ENCODE measurements around the gene PSMB7.

The PSMB7 gene

GRCh38 chr9:124384846-124385245, 30.4 kb downstream of the PSMB7 start:
- Histone ChIP-seq H3K4me3 (ENCODE audit: low read length in 2 of 2) (no peak overlapping the region), H3K36me3 (ENCODE audit: control insufficient read depth in 2 of 2, insufficient read depth in 2 of 2, low read length in 2 of 2) (peaks cover 12 to 13% of the 10 kb centered on the region in 2 donors), H3K4me1 (ENCODE audit: control insufficient read depth in 2 of 2, insufficient read depth in 2 of 2, low read length in 2 of 2) (peaks cover 0 to 3% of the 10 kb centered on the region in 2 donors), H3K9ac (ENCODE audit: low read depth in 1 of 2, low read length in 2 of 2) (no peak overlapping the region), H3K27ac (ENCODE audit: low read depth in 2 of 2, low read length in 2 of 2) (no peak overlapping the region), H3K9me3 (ENCODE audit: control insufficient read depth in 2 of 2, low read length in 2 of 2) (no peaks in the 10 kb centered on the region), H3K27me3 (ENCODE audit: control insufficient read depth in 2 of 2, insufficient read depth in 2 of 2, low read length in 2 of 2) (no peaks in the 10 kb centered on the region)

DNA sequence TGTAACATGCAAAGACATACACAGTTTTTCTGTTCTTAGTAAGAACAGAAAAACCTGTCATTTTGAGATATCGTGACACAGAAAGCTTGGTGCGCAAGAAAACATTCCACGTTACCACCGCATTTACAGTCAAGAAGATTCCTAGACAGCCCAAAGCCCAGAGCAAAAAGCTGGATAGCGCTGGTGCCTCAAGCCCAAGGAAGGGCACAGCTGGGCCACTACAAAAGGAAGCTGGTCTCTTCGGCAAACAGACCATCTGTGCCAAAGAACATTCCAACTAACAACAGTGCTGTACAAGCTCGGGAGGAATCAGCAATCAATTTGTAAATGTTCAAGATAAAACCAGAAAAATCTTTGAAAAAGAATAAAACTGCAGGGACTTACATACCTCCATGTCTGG, 31.0 kb downstream of the PSMB7 start:
- H3K4me1 ChIP-seq (ENCODE audit: control insufficient read depth in 2 of 2, insufficient read depth in 2 of 2, low read length in 2 of 2): peaks cover 0 to 3% of the 10 kb centered on the region in 2 donors
- peaks cover 13 to 16% of the 10 kb centered on the region in 2 donors for H3K36me3 ChIP-seq (ENCODE audit: control insufficient read depth in 2 of 2, insufficient read depth in 2 of 2, low read length in 2 of 2)
- H3K27me3 ChIP-seq (ENCODE audit: control insufficient read depth in 2 of 2, insufficient read depth in 2 of 2, low read length in 2 of 2): no peaks in the 10 kb centered on the region
- no peak overlapping the region for H3K4me3 ChIP-seq (ENCODE audit: low read length in 2 of 2)
- no peak overlapping the region for H3K9ac ChIP-seq (ENCODE audit: low read depth in 1 of 2, low read length in 2 of 2)
- H3K27ac ChIP-seq (ENCODE audit: low read depth in 2 of 2, low read length in 2 of 2): no peak overlapping the region
- H3K9me3 ChIP-seq (ENCODE audit: control insufficient read depth in 2 of 2, low read length in 2 of 2): no peaks in the 10 kb centered on the region

GRCh38 chr9:124381170-124381945, 33.9 kb downstream of the PSMB7 start:
- no peak overlapping the region for H3K4me3 ChIP-seq (ENCODE audit: low read length in 2 of 2)
- H3K9me3 ChIP-seq (ENCODE audit: control insufficient read depth in 2 of 2, low read length in 2 of 2): no peaks in the 10 kb centered on the region
- H3K4me1 ChIP-seq (ENCODE audit: control insufficient read depth in 2 of 2, insufficient read depth in 2 of 2, low read length in 2 of 2): peaks cover 0 to 3% of the 10 kb centered on the region in 2 donors
- peaks cover 13 to 16% of the 10 kb centered on the region in 2 donors for H3K36me3 ChIP-seq (ENCODE audit: control insufficient read depth in 2 of 2, insufficient read depth in 2 of 2, low read length in 2 of 2)
- H3K9ac ChIP-seq (ENCODE audit: low read depth in 1 of 2, low read length in 2 of 2): no peak overlapping the region
- no peaks in the 10 kb centered on the region for H3K27me3 ChIP-seq (ENCODE audit: control insufficient read depth in 2 of 2, insufficient read depth in 2 of 2, low read length in 2 of 2)
- no peak overlapping the region for H3K27ac ChIP-seq (ENCODE audit: low read depth in 2 of 2, low read length in 2 of 2)

DNA sequence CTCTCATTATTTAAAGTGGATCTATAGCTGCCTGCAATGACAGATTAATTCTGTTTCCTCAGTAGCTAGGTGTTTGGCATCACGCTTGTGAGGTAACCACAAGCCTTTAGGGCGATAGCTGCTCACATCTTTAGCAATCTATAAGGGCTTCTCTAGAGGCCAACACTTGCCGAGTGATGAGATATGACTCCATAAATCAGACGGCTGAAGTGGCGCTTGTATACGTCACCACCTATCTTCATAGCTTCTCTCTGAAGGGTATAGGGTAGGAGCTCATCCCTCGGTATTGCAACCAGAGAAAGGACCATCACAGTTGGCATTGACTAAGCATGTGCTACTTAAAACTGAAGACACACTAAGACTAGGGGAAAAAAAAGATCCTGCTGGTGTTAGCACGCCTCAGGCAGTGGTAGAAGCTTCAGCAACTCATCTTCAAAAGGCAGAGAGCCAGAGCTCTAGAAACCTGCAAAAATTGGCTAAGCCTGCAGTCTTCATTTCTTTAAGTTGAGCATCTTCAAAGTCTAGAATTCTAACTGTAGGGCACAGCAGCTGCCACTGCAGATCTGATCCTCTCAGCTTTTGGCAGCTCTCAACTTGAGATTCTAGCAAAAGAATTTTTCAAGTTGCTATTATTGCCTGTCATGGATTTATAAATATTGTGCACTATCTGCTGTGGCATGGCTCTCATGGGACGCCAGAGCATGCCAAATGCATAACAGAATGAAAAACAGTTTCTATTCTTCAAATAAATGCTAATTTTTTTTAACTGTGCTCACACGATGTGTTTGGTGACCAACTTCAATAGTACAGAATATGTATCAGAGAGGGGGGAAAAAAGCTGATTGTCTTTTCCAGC, 37.5 kb downstream of the PSMB7 start:
- Histone ChIP-seq H3K4me1 (ENCODE audit: control insufficient read depth in 2 of 2, insufficient read depth in 2 of 2, low read length in 2 of 2) (no peaks in the 10 kb centered on the region), H3K9me3 (ENCODE audit: control insufficient read depth in 2 of 2, low read length in 2 of 2) (no peaks in the 10 kb centered on the region), H3K9ac (ENCODE audit: low read depth in 1 of 2, low read length in 2 of 2) (no peak overlapping the region), H3K27me3 (ENCODE audit: control insufficient read depth in 2 of 2, insufficient read depth in 2 of 2, low read length in 2 of 2) (no peaks in the 10 kb centered on the region), H3K36me3 (ENCODE audit: control insufficient read depth in 2 of 2, insufficient read depth in 2 of 2, low read length in 2 of 2) (peaks cover 3 to 4% of the 10 kb centered on the region in 2 donors), H3K27ac (ENCODE audit: low read depth in 2 of 2, low read length in 2 of 2) (no peak overlapping the region), H3K4me3 (ENCODE audit: low read length in 2 of 2) (no peak overlapping the region)

DNA sequence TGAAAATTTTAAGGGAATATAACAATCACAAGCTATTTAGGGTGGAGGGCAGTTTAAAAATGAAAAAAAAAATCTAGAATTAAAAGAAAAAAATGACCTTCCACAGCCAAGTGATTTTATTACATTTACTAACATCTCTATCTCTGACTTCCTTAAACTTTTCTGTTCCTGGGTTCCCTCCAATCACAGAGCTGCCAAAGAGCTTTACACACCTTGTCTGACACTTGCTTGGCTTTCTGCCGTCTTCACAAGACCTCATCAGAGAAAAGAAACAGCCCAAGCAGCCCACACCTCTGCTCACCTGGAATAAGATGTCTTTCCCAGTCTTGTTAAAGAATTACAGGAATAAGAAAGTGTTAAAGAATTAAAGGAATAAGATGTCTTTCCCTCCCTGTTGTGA, 38.9 kb downstream of the PSMB7 start:
- H3K36me3 ChIP-seq (ENCODE audit: control insufficient read depth in 2 of 2, insufficient read depth in 2 of 2, low read length in 2 of 2): peaks cover 3 to 4% of the 10 kb centered on the region in 2 donors
- H3K9me3 ChIP-seq (ENCODE audit: control insufficient read depth in 2 of 2, low read length in 2 of 2): no peaks in the 10 kb centered on the region
- H3K27me3 ChIP-seq (ENCODE audit: control insufficient read depth in 2 of 2, insufficient read depth in 2 of 2, low read length in 2 of 2): no peaks in the 10 kb centered on the region
- no peak overlapping the region for H3K9ac ChIP-seq (ENCODE audit: low read depth in 1 of 2, low read length in 2 of 2)
- H3K4me1 ChIP-seq (ENCODE audit: control insufficient read depth in 2 of 2, insufficient read depth in 2 of 2, low read length in 2 of 2): no peaks in the 10 kb centered on the region
- no peak overlapping the region for H3K27ac ChIP-seq (ENCODE audit: low read depth in 2 of 2, low read length in 2 of 2)
- no peak overlapping the region for H3K4me3 ChIP-seq (ENCODE audit: low read length in 2 of 2)

DNA sequence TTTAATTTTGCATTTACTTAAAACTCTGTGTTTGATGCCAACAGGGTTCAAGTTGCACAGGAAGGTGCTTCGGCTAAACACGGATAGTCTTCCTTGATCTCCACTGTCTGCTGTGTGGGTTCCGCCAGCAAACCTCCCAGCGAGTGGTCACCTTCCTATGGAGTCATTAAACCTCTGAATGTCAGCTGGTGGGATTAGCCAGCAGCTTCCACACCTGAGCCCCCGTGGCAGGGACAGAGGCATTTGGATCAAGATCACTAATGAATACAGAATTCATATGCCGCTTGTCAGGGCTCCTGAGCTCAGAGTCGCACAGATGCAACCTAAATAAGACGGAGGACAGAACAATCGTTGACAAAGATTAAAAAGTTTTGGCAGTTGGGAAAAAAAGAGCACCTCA, 39.5 kb downstream of the PSMB7 start:
- no peaks in the 10 kb centered on the region for H3K27me3 ChIP-seq (ENCODE audit: control insufficient read depth in 2 of 2, insufficient read depth in 2 of 2, low read length in 2 of 2)
- no peak overlapping the region for H3K4me3 ChIP-seq (ENCODE audit: low read length in 2 of 2)
- no peaks in the 10 kb centered on the region for H3K9me3 ChIP-seq (ENCODE audit: control insufficient read depth in 2 of 2, low read length in 2 of 2)
- H3K27ac ChIP-seq (ENCODE audit: low read depth in 2 of 2, low read length in 2 of 2): no peak overlapping the region
- H3K4me1 ChIP-seq (ENCODE audit: control insufficient read depth in 2 of 2, insufficient read depth in 2 of 2, low read length in 2 of 2): no peaks in the 10 kb centered on the region
- no peak overlapping the region for H3K9ac ChIP-seq (ENCODE audit: low read depth in 1 of 2, low read length in 2 of 2)
- peaks cover 3 to 4% of the 10 kb centered on the region in 2 donors for H3K36me3 ChIP-seq (ENCODE audit: control insufficient read depth in 2 of 2, insufficient read depth in 2 of 2, low read length in 2 of 2)

- Histone ChIP-seq H3K9ac (ENCODE audit: low read depth in 1 of 2, low read length in 2 of 2) (no peak overlapping the region), H3K27ac (ENCODE audit: low read depth in 2 of 2, low read length in 2 of 2) (no peak overlapping the region), H3K36me3 (ENCODE audit: control insufficient read depth in 2 of 2, insufficient read depth in 2 of 2, low read length in 2 of 2) (no peaks in the 10 kb centered on the region), H3K4me3 (ENCODE audit: low read length in 2 of 2) (no peak overlapping the region), H3K27me3 (ENCODE audit: control insufficient read depth in 2 of 2, insufficient read depth in 2 of 2, low read length in 2 of 2) (no peaks in the 10 kb centered on the region), H3K4me1 (ENCODE audit: control insufficient read depth in 2 of 2, insufficient read depth in 2 of 2, low read length in 2 of 2) (no peaks in the 10 kb centered on the region), H3K9me3 (ENCODE audit: control insufficient read depth in 2 of 2, low read length in 2 of 2) (no peaks in the 10 kb centered on the region)
These were observed 41.4 kb downstream of the PSMB7 start for GRCh38 chr9:124373851-124374250.

DNA sequence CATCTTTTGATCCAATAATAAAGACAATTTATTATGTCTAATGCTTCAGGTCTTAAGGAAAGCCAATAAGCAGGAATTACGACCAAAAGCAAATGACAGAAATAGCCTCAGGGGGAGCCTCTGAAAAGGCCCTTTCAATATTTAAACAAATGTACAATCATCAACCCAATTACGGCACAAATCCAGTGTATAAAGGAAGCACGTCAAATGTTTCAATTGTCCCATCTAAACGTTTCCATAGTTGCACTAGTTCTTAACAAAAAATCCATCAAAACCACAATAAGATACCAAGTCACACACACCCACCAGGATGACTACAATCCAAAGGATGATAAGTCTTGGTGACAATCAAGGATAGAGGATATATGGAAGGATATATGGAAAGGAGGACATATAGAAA, 41.9 kb downstream of the PSMB7 start:
- no peak overlapping the region for H3K27ac ChIP-seq (ENCODE audit: low read depth in 2 of 2, low read length in 2 of 2)
- H3K36me3 ChIP-seq (ENCODE audit: control insufficient read depth in 2 of 2, insufficient read depth in 2 of 2, low read length in 2 of 2): no peaks in the 10 kb centered on the region
- H3K9ac ChIP-seq (ENCODE audit: low read depth in 1 of 2, low read length in 2 of 2): no peak overlapping the region
- no peak overlapping the region for H3K4me3 ChIP-seq (ENCODE audit: low read length in 2 of 2)
- no peaks in the 10 kb centered on the region for H3K27me3 ChIP-seq (ENCODE audit: control insufficient read depth in 2 of 2, insufficient read depth in 2 of 2, low read length in 2 of 2)
- H3K9me3 ChIP-seq (ENCODE audit: control insufficient read depth in 2 of 2, low read length in 2 of 2): no peaks in the 10 kb centered on the region
- H3K4me1 ChIP-seq (ENCODE audit: control insufficient read depth in 2 of 2, insufficient read depth in 2 of 2, low read length in 2 of 2): no peaks in the 10 kb centered on the region

DNA sequence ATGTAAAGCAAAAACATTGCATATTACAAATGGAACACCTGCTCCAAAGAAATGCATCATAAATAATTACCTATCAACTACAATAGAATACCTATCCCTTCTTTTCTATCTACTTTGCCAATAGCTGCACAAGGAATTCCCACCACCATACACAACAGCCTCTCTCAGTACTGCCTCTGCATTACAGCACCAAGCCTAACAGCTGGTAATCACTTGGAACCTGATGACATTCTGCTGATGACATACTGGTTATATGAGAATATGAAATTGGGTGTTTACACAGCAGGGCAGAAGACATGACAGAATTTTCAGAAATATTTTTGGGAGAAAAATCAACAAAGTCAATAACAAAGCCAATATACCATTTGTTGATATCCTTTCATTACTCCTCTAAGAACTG, 43.2 kb downstream of the PSMB7 start:
- Histone ChIP-seq H3K9me3 (ENCODE audit: control insufficient read depth in 2 of 2, low read length in 2 of 2) (no peaks in the 10 kb centered on the region), H3K27ac (ENCODE audit: low read depth in 2 of 2, low read length in 2 of 2) (no peak overlapping the region), H3K36me3 (ENCODE audit: control insufficient read depth in 2 of 2, insufficient read depth in 2 of 2, low read length in 2 of 2) (no peaks in the 10 kb centered on the region), H3K4me3 (ENCODE audit: low read length in 2 of 2) (no peak overlapping the region), H3K27me3 (ENCODE audit: control insufficient read depth in 2 of 2, insufficient read depth in 2 of 2, low read length in 2 of 2) (no peaks in the 10 kb centered on the region), H3K4me1 (ENCODE audit: control insufficient read depth in 2 of 2, insufficient read depth in 2 of 2, low read length in 2 of 2) (no peaks in the 10 kb centered on the region), H3K9ac (ENCODE audit: low read depth in 1 of 2, low read length in 2 of 2) (no peak overlapping the region)

GRCh38 chr9:124370896-124371582, 44.2 kb downstream of the PSMB7 start:
- Histone ChIP-seq H3K4me1 (ENCODE audit: control insufficient read depth in 2 of 2, insufficient read depth in 2 of 2, low read length in 2 of 2) (no peaks in the 10 kb centered on the region), H3K27me3 (ENCODE audit: control insufficient read depth in 2 of 2, insufficient read depth in 2 of 2, low read length in 2 of 2) (no peaks in the 10 kb centered on the region), H3K9me3 (ENCODE audit: control insufficient read depth in 2 of 2, low read length in 2 of 2) (no peaks in the 10 kb centered on the region), H3K9ac (ENCODE audit: low read depth in 1 of 2, low read length in 2 of 2) (no peak overlapping the region), H3K4me3 (ENCODE audit: low read length in 2 of 2) (no peak overlapping the region), H3K36me3 (ENCODE audit: control insufficient read depth in 2 of 2, insufficient read depth in 2 of 2, low read length in 2 of 2) (no peaks in the 10 kb centered on the region), H3K27ac (ENCODE audit: low read depth in 2 of 2, low read length in 2 of 2) (no peak overlapping the region)
